OCI-LY7 (cell line): ENCODE results near the gene ABCA7. TPM values are rescaled to one million over a fixed set of nuclear protein-coding genes. Genes with fewer than 3 reads are reported as not detected.

Experiments
- BruUV-seq: library from RNA; stranded (reverse); fragments of 400-500 nt; replicated peaks from 2 replicates; lab custom pipeline; 2021; lab: Mats Ljungman, UMichigan
- CTCF ChIA-PET: fragments of 300-600 bp; sonication (Branson Sonifier 250); formaldehyde crosslinking; loops from one replicate; lab custom pipeline; 2022; ENCODE audit warnings: antibody characterized with exemption; ENCODE audit not compliant: unreplicated experiment; lab: Charles Lee
- POLR2A ChIA-PET: fragments of 300-600 bp; sonication (Branson Sonifier 250); formaldehyde crosslinking; loops from one replicate; lab custom pipeline; 2022; ENCODE audit warnings: antibody characterized with exemption; lab: Charles Lee
- DNase-seq: peaks from one replicate; pipeline ENCODE4 v3.0.0-alpha.2; 2015; ENCODE audit warnings: low spot score
- H2AFZ ChIP-seq: fragments of 200-600 bp; sonication (generic), shearing (Covaris generic); 2 replicates; pipeline ENCODE4 v1.6.1; 2014; ENCODE audit warnings: mild to moderate bottlenecking, antibody characterized with exemption, low read length, moderate library complexity
- H3K27ac ChIP-seq: fragments of 200-600 bp; sonication (generic); 2 replicates; pipeline ENCODE4 v1.5.1; 2014; ENCODE audit warnings: mixed run types, low read depth, mild to moderate bottlenecking, moderate library complexity, low read length, inconsistent platforms; ENCODE audit not compliant: poor library complexity, severe bottlenecking
- H3K36me3 ChIP-seq: fragments of 200-600 bp; sonication (generic); 2 replicates; pipeline ENCODE4 v1.6.1; 2014; ENCODE audit warnings: mild to moderate bottlenecking, antibody characterized with exemption, low read length, moderate library complexity, mixed read lengths; ENCODE audit not compliant: insufficient read depth
- H3K4me1 ChIP-seq: fragments of 200-600 bp; sonication (generic); 2 replicates; pipeline ENCODE4 v1.5.1; 2014; ENCODE audit warnings: mild to moderate bottlenecking, low read length; ENCODE audit not compliant: insufficient read depth, poor library complexity, severe bottlenecking
- H3K4me2 ChIP-seq: fragments of 200-600 bp; sonication (generic); 2 replicates; pipeline ENCODE4 v1.6.1; 2014; ENCODE audit warnings: mild to moderate bottlenecking, low read length
- H3K4me3 ChIP-seq: fragments of 200-600 bp; sonication (generic); 2 replicates; pipeline ENCODE4 v1.5.1; 2014; ENCODE audit warnings: mild to moderate bottlenecking, low read depth, low read length; ENCODE audit not compliant: poor library complexity, severe bottlenecking
- H3K79me2 ChIP-seq: fragments of 200-600 bp; sonication (generic); 2 replicates; pipeline ENCODE4 v1.6.1; 2016; ENCODE audit warnings: low read depth, mild to moderate bottlenecking, low read length, moderate library complexity, mixed read lengths; ENCODE audit not compliant: insufficient read depth
- H3K9me2 ChIP-seq: fragments of 200-600 bp; sonication (generic); 2 replicates; pipeline ENCODE4 v1.6.1; 2016; ENCODE audit warnings: mild to moderate bottlenecking, low read length, mixed read lengths; ENCODE audit not compliant: insufficient read depth
- H3K9me3 ChIP-seq: fragments of 200-600 bp; sonication (generic); 2 replicates; pipeline ENCODE4 v1.6.1; 2014; ENCODE audit warnings: mild to moderate bottlenecking, mixed run types, low read length, mixed read lengths
- H4K20me1 ChIP-seq: fragments of 200-600 bp; sonication (generic); 2 replicates; pipeline ENCODE4 v1.6.1; 2014; ENCODE audit warnings: mild to moderate bottlenecking, antibody characterized with exemption, low read length, moderate library complexity, mixed read lengths; ENCODE audit not compliant: insufficient read depth
- EZH2phosphoT487 ChIP-seq: fragments of 200-600 bp; sonication (generic); IDR thresholded peaks from 2 replicates; pipeline ENCODE4 v1.6.1; 2018; ENCODE audit warnings: low read depth, borderline replicate concordance, mild to moderate bottlenecking, mixed run types, antibody characterized with exemption, low read length, moderate library complexity, mixed read lengths
- intact Hi-C: fragments of 100-400 bp; cut with micrococcal nuclease; formaldehyde crosslinking; loops from one replicate; pipeline ENCODE4 v1.10.0; 2022; ENCODE audit not compliant: unreplicated experiment
- total RNA-seq, 2 experiments: library from RNA; depleted of rRNA in 1 of 2; stranded (reverse); fragments of >200 nt in 1 of 2; shearing (Covaris generic) in 1 of 2; gene quantifications; 2 replicates each; pipeline ENCODE4 v1.2.3, GENCODE V29; 2014 to 2022
- TF ChIP-seq, protein P1 (sequence below): fragments of 200-600 bp; sonication (generic); conservative IDR thresholded peaks from 2 replicates; pipeline ENCODE4 v1.5.1; 2014; ENCODE audit warnings: mild to moderate bottlenecking, antibody characterized with exemption, low read length, moderate library complexity, mixed read lengths

ABCA7 gene
- total RNA-seq, 2 experiments from 2014 or later: 43.3 to 66.6 TPM

DNA sequence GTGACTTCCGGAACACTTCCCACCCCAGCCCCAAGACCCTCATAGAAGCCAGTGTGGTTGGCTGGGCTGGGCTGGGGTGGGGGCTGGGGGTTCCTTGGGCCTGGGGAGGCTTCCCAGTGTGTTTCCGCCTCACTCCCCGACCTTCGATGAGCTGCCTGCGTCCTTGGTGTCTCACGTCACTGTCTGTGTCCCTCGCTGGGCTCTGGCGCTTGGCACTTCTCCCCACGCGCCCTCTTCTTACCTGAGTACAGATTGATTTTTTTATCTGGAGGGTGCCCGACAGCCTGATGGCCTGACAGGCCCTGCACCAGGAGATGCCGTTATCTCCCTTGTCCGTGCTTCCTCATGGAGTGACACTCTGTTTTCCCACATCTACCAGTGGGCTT is 47.2 kb upstream of the ABCA7 start:
- Histone ChIP-seq H3K27ac (no peak overlapping the region), H3K4me3 (no peak overlapping the region), H3K9me2 (no peaks in the 10 kb centered on the region), H2AFZ (no peak overlapping the region), H3K4me2 (no peak overlapping the region), H4K20me1 (no peaks in the 10 kb centered on the region), H3K79me2 (no peaks in the 10 kb centered on the region), H3K36me3 (peaks cover 51% of the 10 kb centered on the region), H3K9me3 (no peaks in the 10 kb centered on the region), H3K4me1 (no peaks in the 10 kb centered on the region)
- ChIA-PET CTCF (no interaction called here), POLR2A (no interaction called here)
- no TSS peak for BruUV-seq
- no peak for DNase-seq
- TF ChIP-seq, protein P1, sequence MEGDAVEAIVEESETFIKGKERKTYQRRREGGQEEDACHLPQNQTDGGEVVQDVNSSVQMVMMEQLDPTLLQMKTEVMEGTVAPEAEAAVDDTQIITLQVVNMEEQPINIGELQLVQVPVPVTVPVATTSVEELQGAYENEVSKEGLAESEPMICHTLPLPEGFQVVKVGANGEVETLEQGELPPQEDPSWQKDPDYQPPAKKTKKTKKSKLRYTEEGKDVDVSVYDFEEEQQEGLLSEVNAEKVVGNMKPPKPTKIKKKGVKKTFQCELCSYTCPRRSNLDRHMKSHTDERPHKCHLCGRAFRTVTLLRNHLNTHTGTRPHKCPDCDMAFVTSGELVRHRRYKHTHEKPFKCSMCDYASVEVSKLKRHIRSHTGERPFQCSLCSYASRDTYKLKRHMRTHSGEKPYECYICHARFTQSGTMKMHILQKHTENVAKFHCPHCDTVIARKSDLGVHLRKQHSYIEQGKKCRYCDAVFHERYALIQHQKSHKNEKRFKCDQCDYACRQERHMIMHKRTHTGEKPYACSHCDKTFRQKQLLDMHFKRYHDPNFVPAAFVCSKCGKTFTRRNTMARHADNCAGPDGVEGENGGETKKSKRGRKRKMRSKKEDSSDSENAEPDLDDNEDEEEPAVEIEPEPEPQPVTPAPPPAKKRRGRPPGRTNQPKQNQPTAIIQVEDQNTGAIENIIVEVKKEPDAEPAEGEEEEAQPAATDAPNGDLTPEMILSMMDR: no peak
- no peak for TF ChIP-seq EZH2phosphoT487
- intact Hi-C loops: no loop called here

GRCh38 chr19:993361-993830 is 46.5 kb upstream of the ABCA7 start:
- no peaks in the 10 kb centered on the region for H4K20me1 ChIP-seq
- H3K4me1 ChIP-seq: no peaks in the 10 kb centered on the region
- peaks cover 50% of the 10 kb centered on the region for H3K36me3 ChIP-seq
- CTCF ChIA-PET: no interaction called here
- BruUV-seq: no TSS peak
- POLR2A ChIA-PET: no interaction called here
- H3K79me2 ChIP-seq: no peaks in the 10 kb centered on the region
- no peak overlapping the region for H2AFZ ChIP-seq
- H3K9me3 ChIP-seq: no peaks in the 10 kb centered on the region
- DNase-seq: no peak
- no peak for TF ChIP-seq EZH2phosphoT487
- intact Hi-C loops: no loop called here
- no peaks in the 10 kb centered on the region for H3K9me2 ChIP-seq
- H3K4me2 ChIP-seq: no peak overlapping the region
- H3K27ac ChIP-seq: no peak overlapping the region
- no peak overlapping the region for H3K4me3 ChIP-seq

DNA sequence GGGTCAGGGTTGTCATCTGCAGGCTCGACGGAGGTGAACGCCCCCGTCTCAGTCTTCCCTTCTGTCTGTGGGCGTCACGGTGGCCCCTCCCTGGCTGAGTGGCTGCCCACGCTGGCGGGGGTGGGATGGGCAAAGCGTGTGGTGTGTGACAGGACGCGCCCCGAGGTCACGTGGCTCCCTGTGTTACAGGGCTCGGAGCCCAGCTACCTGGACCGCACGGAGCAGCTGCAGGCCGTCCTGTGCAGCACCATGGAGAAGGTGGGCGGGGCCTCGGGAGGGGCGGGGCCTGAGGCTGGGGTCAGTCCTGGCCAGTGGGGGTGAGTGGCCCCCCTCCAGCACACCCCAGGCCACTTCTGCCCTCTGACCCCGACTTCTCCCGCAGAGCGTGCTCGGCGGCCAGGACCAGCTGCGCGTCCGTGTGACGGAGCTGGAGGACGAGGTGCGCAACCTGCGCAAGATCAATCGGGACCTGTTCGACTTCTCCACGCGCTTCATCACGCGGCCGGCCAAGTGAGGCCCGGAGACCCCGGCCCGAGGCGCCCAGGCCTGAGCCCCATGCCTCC is 46.0 kb upstream of the ABCA7 start:
- Histone ChIP-seq H3K9me2 (no peaks in the 10 kb centered on the region), H3K79me2 (no peaks in the 10 kb centered on the region), H2AFZ (no peak overlapping the region), H3K36me3 (peaks cover 47% of the 10 kb centered on the region), H4K20me1 (no peaks in the 10 kb centered on the region), H3K4me2 (no peak overlapping the region), H3K27ac (no peak overlapping the region), H3K9me3 (no peaks in the 10 kb centered on the region), H3K4me1 (no peaks in the 10 kb centered on the region), H3K4me3 (no peak overlapping the region)
- ChIA-PET CTCF (no interaction called here), POLR2A (no interaction called here)
- TF ChIP-seq EZH2phosphoT487: no peak
- TF ChIP-seq, protein P1: no peak
- intact Hi-C loops: no loop called here
- BruUV-seq: no TSS peak
- no peak for DNase-seq
